ENCODE data around the gene CYP11A1. TPM values are rescaled to one million over a fixed set of nuclear protein-coding genes. Genes with fewer than 3 reads are reported as not detected.

Gene CYP11A1
- total RNA-seq, 1 donor from 2014 or later = 62.4 TPM

DNA sequence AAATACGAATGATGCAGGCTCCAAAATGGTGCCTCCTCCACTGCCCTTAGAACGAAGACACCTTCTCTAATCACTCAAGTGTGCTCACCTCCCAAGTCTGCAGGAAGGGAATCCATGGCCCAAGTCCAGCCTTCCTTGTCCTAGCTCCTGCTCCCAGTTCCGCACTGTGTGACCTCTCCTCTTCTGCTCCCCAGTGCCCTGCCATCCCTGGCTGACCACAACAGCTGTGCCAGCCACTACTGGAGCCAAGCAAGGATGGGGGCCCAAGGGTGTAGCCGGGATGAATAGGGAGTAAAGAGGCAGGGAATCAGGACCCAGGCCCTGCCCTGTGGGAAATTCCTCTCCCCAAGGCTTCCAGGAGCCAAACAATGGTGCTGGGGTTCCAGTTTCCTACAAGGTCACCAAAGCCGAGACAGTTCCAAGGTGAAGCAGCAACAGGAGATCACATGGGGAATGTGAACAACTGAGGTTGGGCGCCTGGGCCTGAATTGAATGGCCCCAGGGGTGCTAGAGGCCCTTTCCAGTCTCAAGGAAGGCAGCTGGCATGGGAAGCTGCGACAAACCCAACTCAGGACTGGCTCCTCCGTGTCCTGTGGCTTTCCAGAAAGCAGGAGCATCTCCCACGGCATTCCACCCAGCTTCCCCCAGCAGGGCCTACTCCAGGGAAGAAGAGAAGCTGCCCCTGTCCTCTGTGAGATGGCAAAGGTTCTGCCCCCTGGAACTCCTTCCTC, 46.1 kb upstream of the CYP11A1 start:
- DNase-seq (ENCODE audit: low spot score in 2 of 2) = no peak
- H3K27me3 ChIP-seq = no peaks in the 10 kb centered on the region
- H3K4me1 ChIP-seq = no peaks in the 10 kb centered on the region
- no peaks in the 10 kb centered on the region for H3K36me3 ChIP-seq
- H3K9me3 ChIP-seq = no peaks in the 10 kb centered on the region
- intact Hi-C loops (cut with DNase I) = no loop called here
- H3K27ac ChIP-seq = no peak overlapping the region
- no peak overlapping the region for H3K4me3 ChIP-seq
- TF ChIP-seq, protein P1, sequence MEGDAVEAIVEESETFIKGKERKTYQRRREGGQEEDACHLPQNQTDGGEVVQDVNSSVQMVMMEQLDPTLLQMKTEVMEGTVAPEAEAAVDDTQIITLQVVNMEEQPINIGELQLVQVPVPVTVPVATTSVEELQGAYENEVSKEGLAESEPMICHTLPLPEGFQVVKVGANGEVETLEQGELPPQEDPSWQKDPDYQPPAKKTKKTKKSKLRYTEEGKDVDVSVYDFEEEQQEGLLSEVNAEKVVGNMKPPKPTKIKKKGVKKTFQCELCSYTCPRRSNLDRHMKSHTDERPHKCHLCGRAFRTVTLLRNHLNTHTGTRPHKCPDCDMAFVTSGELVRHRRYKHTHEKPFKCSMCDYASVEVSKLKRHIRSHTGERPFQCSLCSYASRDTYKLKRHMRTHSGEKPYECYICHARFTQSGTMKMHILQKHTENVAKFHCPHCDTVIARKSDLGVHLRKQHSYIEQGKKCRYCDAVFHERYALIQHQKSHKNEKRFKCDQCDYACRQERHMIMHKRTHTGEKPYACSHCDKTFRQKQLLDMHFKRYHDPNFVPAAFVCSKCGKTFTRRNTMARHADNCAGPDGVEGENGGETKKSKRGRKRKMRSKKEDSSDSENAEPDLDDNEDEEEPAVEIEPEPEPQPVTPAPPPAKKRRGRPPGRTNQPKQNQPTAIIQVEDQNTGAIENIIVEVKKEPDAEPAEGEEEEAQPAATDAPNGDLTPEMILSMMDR (IDR thresholded peaks at IDR 0.05) = no peak

DNA sequence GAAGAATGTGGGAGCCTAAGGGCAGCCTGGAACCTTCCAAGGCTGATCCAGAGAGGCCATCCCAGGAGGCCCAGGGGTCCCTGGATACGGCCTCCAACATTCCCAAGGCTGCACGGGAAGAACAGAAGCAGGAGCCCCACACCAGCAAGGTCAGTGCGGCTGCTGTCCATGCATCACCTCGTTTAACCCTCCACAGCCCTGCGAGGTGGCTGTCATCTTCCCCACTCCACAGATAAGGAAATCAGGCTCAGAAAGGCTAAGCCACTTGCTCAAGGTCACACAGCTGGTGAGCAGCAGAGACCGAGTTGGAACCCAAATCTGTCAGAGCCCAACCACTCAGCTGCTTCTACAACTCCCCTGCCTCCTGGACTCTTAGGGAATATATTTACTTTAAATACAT, 44.7 kb upstream of the CYP11A1 start:
- Histone ChIP-seq H3K9me3 (no peaks in the 10 kb centered on the region), H3K4me3 (no peak overlapping the region), H3K4me1 (no peaks in the 10 kb centered on the region), H3K27ac (no peak overlapping the region), H3K27me3 (no peaks in the 10 kb centered on the region), H3K36me3 (no peaks in the 10 kb centered on the region)
- TF ChIP-seq, protein P1 (IDR thresholded peaks at IDR 0.05) = no peak
- DNase-seq (ENCODE audit: low spot score in 2 of 2) = no peak
- intact Hi-C loops (cut with DNase I) = no loop called here

DNA sequence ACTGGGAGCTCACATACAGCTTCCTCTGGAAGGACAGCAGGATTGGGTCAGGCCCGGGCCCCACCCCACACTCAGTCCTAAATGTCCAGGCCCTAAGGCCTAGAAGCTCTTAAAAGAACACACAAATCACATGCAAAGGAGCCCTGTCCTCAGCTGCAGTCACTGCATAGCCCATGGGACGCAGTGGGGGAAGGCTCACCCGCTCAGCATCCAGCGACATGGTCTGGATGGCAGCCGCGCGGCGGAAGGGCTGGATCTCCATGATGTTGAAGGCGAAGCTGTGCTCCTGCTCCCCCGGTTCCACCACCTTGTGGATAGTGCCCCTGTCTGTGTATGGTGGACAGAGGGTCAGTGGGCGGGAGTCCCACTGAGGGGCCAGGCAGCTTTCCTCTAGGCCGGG, 44.2 kb upstream of the CYP11A1 start:
- H3K27me3 ChIP-seq = no peaks in the 10 kb centered on the region
- TF ChIP-seq, protein P1 (IDR thresholded peaks at IDR 0.05) = no peak
- no peak overlapping the region for H3K4me3 ChIP-seq
- H3K36me3 ChIP-seq = no peaks in the 10 kb centered on the region
- H3K4me1 ChIP-seq = no peaks in the 10 kb centered on the region
- no peak for DNase-seq (ENCODE audit: low spot score in 2 of 2)
- intact Hi-C loops (cut with DNase I) = no loop called here
- H3K9me3 ChIP-seq = no peaks in the 10 kb centered on the region
- no peak overlapping the region for H3K27ac ChIP-seq

DNA sequence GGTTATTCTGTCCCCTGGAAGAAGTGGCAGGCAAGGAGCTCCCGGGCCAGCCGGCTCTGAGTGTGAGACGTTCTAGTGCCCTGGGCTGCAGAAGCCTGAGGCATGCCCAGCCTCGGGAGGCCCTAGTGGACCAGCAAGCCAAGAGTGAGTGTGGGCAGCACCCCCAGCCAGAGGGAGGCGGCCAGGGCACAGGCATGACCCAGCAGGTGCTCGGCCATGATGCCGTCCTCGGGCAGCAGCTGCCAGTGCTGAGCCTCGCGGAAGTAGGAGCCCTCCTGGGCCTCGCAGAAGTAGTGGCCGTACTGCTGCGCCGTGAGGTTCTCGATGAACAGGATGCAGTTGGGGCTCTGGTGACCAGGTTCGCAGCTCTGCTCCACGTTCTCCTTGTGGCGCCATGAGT, 43.1 kb upstream of the CYP11A1 start:
- intact Hi-C loops (cut with DNase I) = no loop called here
- no peaks in the 10 kb centered on the region for H3K27me3 ChIP-seq
- no peaks in the 10 kb centered on the region for H3K4me1 ChIP-seq
- H3K4me3 ChIP-seq = no peak overlapping the region
- no peaks in the 10 kb centered on the region for H3K36me3 ChIP-seq
- DNase-seq (ENCODE audit: low spot score in 2 of 2) = no peak
- H3K27ac ChIP-seq = no peak overlapping the region
- no peaks in the 10 kb centered on the region for H3K9me3 ChIP-seq
- TF ChIP-seq, protein P1 (IDR thresholded peaks at IDR 0.05) = no peak

DNA sequence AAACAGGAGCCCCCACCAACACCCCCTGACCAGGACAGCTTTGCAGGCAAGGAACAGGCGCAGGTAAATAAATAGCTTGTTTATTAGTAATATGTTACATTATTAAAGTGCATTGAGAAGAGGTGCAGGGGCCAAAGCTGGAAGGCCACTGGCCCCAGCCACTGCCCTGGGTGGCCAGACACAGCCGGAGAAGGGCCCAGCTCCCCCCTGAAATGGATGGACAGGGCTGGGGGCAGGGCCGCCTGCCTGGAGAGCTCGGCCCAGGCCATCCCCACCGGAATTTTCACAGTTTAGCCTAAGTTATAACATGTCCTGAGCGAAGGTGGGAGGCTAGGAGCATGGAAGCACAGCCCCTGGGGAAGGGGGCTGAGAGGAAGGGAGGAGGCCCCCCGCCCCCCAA, 41.8 kb upstream of the CYP11A1 start:
- H3K4me1 ChIP-seq = no peaks in the 10 kb centered on the region
- TF ChIP-seq, protein P1 (IDR thresholded peaks at IDR 0.05) = no peak
- no peak overlapping the region for H3K27ac ChIP-seq
- H3K27me3 ChIP-seq = no peaks in the 10 kb centered on the region
- H3K9me3 ChIP-seq = no peaks in the 10 kb centered on the region
- no peak for DNase-seq (ENCODE audit: low spot score in 2 of 2)
- no peaks in the 10 kb centered on the region for H3K36me3 ChIP-seq
- intact Hi-C loops (cut with DNase I) = no loop called here
- H3K4me3 ChIP-seq = no peak overlapping the region

DNA sequence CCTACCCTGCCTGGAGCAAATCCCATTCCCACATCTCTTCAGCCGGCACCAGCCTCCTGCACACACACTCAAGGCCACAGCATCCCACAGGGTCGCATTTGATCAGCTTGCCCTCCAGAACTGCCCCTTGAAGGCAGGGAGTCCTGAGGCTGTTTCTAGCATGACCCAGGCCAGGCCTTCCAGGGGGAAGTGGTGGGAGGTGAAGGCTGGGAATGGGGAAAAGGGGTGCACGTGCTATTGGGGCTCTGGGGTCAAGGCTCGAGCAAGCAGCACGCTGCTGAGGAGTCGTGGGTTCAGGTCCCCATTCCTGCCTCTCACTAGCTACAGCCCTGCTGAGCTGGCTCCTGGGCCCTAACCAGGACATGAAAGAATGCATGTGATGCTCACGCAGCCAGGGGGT, 41.4 kb upstream of the CYP11A1 start:
- no peaks in the 10 kb centered on the region for H3K9me3 ChIP-seq
- no peaks in the 10 kb centered on the region for H3K27me3 ChIP-seq
- no peak overlapping the region for H3K27ac ChIP-seq
- no peaks in the 10 kb centered on the region for H3K4me1 ChIP-seq
- intact Hi-C loops (cut with DNase I) = no loop called here
- TF ChIP-seq, protein P1 (IDR thresholded peaks at IDR 0.05) = no peak
- H3K36me3 ChIP-seq = no peaks in the 10 kb centered on the region
- H3K4me3 ChIP-seq = no peak overlapping the region
- no peak for DNase-seq (ENCODE audit: low spot score in 2 of 2)

All from ascending aorta (tissue), 2 donors.